ENCODE data around the gene FBXO41. TPM values are rescaled to one million over a fixed set of nuclear protein-coding genes. Genes with fewer than 3 reads are reported as not detected.

FBXO41 gene
- polyA plus RNA-seq, 1 of the 3 experiments (the other 2 are of a cell fraction), result 3.1 TPM

- DNase-seq, result no peak
- H3K79me2 ChIP-seq (ENCODE audit: insufficient read depth), result no peaks in the 10 kb centered on the region
- POLR2A ChIA-PET, result no interaction called here
- no peaks in the 10 kb centered on the region for H3K9me3 ChIP-seq
- WGBS (ENCODE audit: low lambda C conversion rate), result no CpG with 5 or more reads among the region's 9 CpGs
- H3F3A ChIP-seq (replicated peaks; ENCODE audit: insufficient read depth), result no peaks in the 10 kb centered on the region
- no peak overlapping the region for H3K4me3 ChIP-seq (ENCODE audit: low read depth in 2 of 2, low read length in 1 of 2)
- no peak overlapping the region for H3K4me2 ChIP-seq
- H2AFZ ChIP-seq (ENCODE audit: low read depth), result no peak overlapping the region
- no peak for TF ChIP-seq JUND (IDR thresholded peaks at IDR 0.05)
- TF ChIP-seq, protein P1, sequence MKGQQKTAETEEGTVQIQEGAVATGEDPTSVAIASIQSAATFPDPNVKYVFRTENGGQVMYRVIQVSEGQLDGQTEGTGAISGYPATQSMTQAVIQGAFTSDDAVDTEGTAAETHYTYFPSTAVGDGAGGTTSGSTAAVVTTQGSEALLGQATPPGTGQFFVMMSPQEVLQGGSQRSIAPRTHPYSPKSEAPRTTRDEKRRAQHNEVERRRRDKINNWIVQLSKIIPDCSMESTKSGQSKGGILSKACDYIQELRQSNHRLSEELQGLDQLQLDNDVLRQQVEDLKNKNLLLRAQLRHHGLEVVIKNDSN (IDR thresholded peaks at IDR 0.05; ENCODE audit: borderline replicate concordance, low read depth), result no peak
- TF ChIP-seq YY1 (IDR thresholded peaks at IDR 0.05; ENCODE audit: low read depth), result no peak
- TF ChIP-seq POLR2AphosphoS5 (IDR thresholded peaks at IDR 0.05; ENCODE audit: low read depth, low read length), result no peak
- TF ChIP-seq EP300 (IDR thresholded peaks at IDR 0.05; ENCODE audit: borderline replicate concordance in 1 of 2, low read depth in 1 of 2, low read length in 1 of 2), result no peak
- TF ChIP-seq TAF1 (IDR thresholded peaks at IDR 0.05; ENCODE audit: borderline replicate concordance, low read depth, low read length), result no peak
- no peak for TF ChIP-seq GABPA (IDR thresholded peaks at IDR 0.05; ENCODE audit: low read depth)
- TF ChIP-seq RFX5 (IDR thresholded peaks at IDR 0.05; ENCODE audit: low read length), result no peak
- no peak for TF ChIP-seq NFIC (IDR thresholded peaks at IDR 0.05; ENCODE audit: borderline replicate concordance)
- TF ChIP-seq ELF1 (IDR thresholded peaks at IDR 0.05), result no peak
- TF ChIP-seq EZH2phosphoT487 (IDR thresholded peaks at IDR 0.05; ENCODE audit: borderline replicate concordance, low read depth), result no peak
- no peak for TF ChIP-seq GATA2 (CRISPR knock-in tag; IDR thresholded peaks at IDR 0.05)
- no peak for TF ChIP-seq FOXJ3 (CRISPR knock-in tag; IDR thresholded peaks at IDR 0.05)
- no peak for TF ChIP-seq RAD21 (IDR thresholded peaks at IDR 0.05; ENCODE audit: low read length)
- TF ChIP-seq CHD2 (IDR thresholded peaks at IDR 0.05; ENCODE audit: low read length, partially characterized antibody), result no peak
- TF ChIP-seq TEAD4 (IDR thresholded peaks at IDR 0.05; ENCODE audit: borderline replicate concordance, insufficient read depth), result no peak
- no peaks in the 10 kb centered on the region for H3K27me3 ChIP-seq (ENCODE audit: insufficient read depth)
- peaks cover 0 to 7% of the 10 kb centered on the region in 2 experiments for H3K36me3 ChIP-seq (replicated peaks in 1 of 2; ENCODE audit: control insufficient read depth in 1 of 2, insufficient read depth in 2 of 2, low read length in 1 of 2)
- CTCF ChIA-PET, result interaction anchor here (0.6 to 2.1 kb wide), 4 partner anchors 9 to 156 kb away, joined by 3 to 9 read pairs (median 4); partner anchors contain the start of gene CCT7
- H4K20me1 ChIP-seq (ENCODE audit: insufficient read depth), result no peaks in the 10 kb centered on the region
- no peaks in the 10 kb centered on the region for H3K9me2 ChIP-seq
- no peaks in the 10 kb centered on the region for H3K4me1 ChIP-seq (ENCODE audit: control insufficient read depth in 1 of 2, insufficient read depth in 2 of 2, low read depth in 1 of 2, low read length in 1 of 2)
- no peak overlapping the region for H3K9ac ChIP-seq
- no peak overlapping the region for H3K27ac ChIP-seq (ENCODE audit: low read depth in 2 of 2, low read length in 1 of 2)
These were observed 25.4 kb downstream of the FBXO41 start for GRCh38 chr2:73258913-73259215.

DNA sequence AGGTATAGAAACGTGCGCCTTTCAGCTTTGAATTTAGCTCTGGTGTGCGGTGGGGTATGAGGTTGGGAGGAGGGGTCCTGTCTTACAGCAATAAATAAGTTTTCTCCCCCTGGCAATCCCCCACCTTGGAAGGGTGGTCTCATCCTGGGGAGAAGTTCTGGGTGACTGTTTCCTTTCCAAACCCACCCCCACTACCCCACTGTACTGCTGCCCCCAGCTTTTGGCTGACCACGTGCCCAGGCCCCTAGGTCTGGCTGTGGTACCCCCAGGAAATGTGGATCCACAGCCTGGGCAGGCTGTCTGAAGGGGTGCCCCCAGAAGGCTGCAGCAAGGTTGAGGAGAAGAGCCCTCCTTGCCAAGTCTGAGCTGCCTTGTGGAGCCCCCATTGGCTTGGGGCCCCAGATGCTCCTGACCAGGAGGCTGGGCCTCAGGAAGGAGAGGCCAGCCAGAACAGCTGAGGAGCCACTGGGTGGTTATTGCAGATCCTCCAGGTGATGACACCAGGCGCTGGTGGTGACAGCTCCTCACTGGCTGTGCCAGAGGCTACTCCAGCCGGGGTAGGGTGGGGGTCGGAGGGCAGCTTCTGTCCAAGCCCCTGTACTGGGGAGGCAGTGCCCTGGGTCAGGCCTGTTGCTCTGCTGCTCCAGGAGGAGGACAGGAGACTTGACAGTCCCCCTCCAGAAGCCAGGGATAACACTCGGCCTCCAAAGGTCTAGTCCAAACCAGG lies 25.9 kb downstream of the FBXO41 start:
- DNase-seq, result no peak
- no peaks in the 10 kb centered on the region for H3K79me2 ChIP-seq (ENCODE audit: insufficient read depth)
- H3K4me1 ChIP-seq (ENCODE audit: control insufficient read depth in 1 of 2, insufficient read depth in 2 of 2, low read depth in 1 of 2, low read length in 1 of 2), result no peaks in the 10 kb centered on the region
- WGBS (ENCODE audit: low lambda C conversion rate), result 100% methylated on average over 4 of the region's 8 CpGs
- H3K9me3 ChIP-seq, result no peaks in the 10 kb centered on the region
- no peaks in the 10 kb centered on the region for H4K20me1 ChIP-seq (ENCODE audit: insufficient read depth)
- H3K36me3 ChIP-seq (replicated peaks in 1 of 2; ENCODE audit: control insufficient read depth in 1 of 2, insufficient read depth in 2 of 2, low read length in 1 of 2), result peaks cover 0 to 12% of the 10 kb centered on the region in 2 experiments
- H3K9ac ChIP-seq, result no peak overlapping the region
- H3F3A ChIP-seq (replicated peaks; ENCODE audit: insufficient read depth), result no peaks in the 10 kb centered on the region
- H3K27ac ChIP-seq (ENCODE audit: low read depth in 2 of 2, low read length in 1 of 2), result no peak overlapping the region
- ChIA-PET POLR2A (no interaction called here), CTCF (interaction anchor here (0.6 to 2.1 kb wide), 5 partner anchors 9 to 155 kb away, joined by 3 to 9 read pairs (median 3); partner anchors contain the start of gene CCT7)
- H2AFZ ChIP-seq (ENCODE audit: low read depth), result no peak overlapping the region
- H3K27me3 ChIP-seq (ENCODE audit: insufficient read depth), result no peaks in the 10 kb centered on the region
- no peaks in the 10 kb centered on the region for H3K9me2 ChIP-seq
- H3K4me2 ChIP-seq, result no peak overlapping the region
- no peak overlapping the region for H3K4me3 ChIP-seq (ENCODE audit: low read depth in 2 of 2, low read length in 1 of 2)
- TF ChIP-seq GATA2 (CRISPR knock-in tag; IDR thresholded peaks at IDR 0.05) (no peak), MXI1 (IDR thresholded peaks at IDR 0.05; ENCODE audit: low read depth, low read length) (no peak), MAX (IDR thresholded peaks at IDR 0.05; ENCODE audit: low read depth) (no peak), CTCF (IDR thresholded peaks at IDR 0.05) (no peak), ELF1 (IDR thresholded peaks at IDR 0.05) (no peak), REST (IDR thresholded peaks at IDR 0.05; ENCODE audit: low read depth, low read length) (no peak), NRF1 (IDR thresholded peaks at IDR 0.05; ENCODE audit: low read depth, low read length) (no peak), JUND (IDR thresholded peaks at IDR 0.05) (no peak), RCOR1 (IDR thresholded peaks at IDR 0.05; ENCODE audit: low read length) (no peak), FOXJ3 (CRISPR knock-in tag; IDR thresholded peaks at IDR 0.05) (no peak)

All from SK-N-SH (cell line).